ENCODE measurements around the gene SPOP.

SPOP gene

DNA sequence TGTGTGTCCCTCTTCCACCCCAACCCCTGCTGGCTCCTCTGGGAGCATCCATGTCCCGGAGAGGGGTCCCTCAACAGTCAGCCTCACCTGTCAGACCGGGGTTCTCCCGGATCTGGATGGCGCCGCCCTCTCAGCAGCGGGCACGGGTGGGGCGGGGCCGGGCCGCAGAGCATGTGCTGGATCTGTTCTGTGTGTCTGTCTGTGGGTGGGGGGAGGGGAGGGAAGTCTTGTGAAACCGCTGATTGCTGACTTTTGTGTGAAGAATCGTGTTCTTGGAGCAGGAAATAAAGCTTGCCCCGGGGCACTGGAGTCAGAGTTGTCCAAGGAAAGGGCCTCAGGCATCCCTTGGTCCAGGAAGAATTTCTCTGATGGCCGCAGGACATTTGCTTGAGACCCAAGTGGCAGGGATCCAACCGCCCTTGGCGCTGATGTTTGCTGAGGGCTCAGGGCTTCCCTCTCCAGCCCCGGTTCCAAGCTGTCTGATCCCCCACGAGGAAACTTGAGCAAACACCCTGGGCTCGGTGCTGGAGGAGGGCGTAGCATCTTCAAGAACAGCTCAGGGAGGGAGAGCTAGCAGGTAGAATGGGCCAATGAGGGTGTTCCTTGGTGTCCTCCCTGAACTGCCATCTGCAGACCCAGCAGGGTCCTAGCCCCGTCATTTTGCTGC lies 97.7 kb downstream of the SPOP start:
- TF ChIP-seq, protein P1, sequence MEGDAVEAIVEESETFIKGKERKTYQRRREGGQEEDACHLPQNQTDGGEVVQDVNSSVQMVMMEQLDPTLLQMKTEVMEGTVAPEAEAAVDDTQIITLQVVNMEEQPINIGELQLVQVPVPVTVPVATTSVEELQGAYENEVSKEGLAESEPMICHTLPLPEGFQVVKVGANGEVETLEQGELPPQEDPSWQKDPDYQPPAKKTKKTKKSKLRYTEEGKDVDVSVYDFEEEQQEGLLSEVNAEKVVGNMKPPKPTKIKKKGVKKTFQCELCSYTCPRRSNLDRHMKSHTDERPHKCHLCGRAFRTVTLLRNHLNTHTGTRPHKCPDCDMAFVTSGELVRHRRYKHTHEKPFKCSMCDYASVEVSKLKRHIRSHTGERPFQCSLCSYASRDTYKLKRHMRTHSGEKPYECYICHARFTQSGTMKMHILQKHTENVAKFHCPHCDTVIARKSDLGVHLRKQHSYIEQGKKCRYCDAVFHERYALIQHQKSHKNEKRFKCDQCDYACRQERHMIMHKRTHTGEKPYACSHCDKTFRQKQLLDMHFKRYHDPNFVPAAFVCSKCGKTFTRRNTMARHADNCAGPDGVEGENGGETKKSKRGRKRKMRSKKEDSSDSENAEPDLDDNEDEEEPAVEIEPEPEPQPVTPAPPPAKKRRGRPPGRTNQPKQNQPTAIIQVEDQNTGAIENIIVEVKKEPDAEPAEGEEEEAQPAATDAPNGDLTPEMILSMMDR (IDR thresholded peaks at IDR 0.05; ENCODE audit: insufficient read depth, missing control alignments) = no peak
- FAIRE-seq (no peak), DNase-seq (ENCODE audit: insufficient read length, low spot score) (no peak)

DNA sequence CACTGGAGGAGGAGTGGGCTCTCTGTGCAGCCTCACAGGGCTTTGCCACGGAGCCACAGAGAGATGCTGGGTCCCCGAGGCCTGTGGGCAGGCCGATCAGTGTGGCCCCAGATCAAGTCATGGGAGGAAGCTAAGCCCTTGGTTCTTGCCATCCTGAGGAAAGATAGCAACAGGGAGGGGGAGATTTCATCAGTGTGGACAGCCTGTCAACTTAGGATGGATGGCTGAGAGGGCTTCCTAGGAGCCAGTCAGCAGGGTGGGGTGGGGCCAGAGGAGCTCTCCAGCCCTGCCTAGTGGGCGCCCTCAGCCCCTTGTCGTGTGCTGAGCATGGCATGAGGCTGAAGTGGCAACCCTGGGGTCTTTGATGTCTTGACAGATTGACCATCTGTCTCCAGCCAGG lies 98.4 kb downstream of the SPOP start:
- FAIRE-seq (no peak), DNase-seq (ENCODE audit: insufficient read length, low spot score) (no peak)
- TF ChIP-seq, protein P1 (IDR thresholded peaks at IDR 0.05; ENCODE audit: insufficient read depth, missing control alignments) = no peak

DNA sequence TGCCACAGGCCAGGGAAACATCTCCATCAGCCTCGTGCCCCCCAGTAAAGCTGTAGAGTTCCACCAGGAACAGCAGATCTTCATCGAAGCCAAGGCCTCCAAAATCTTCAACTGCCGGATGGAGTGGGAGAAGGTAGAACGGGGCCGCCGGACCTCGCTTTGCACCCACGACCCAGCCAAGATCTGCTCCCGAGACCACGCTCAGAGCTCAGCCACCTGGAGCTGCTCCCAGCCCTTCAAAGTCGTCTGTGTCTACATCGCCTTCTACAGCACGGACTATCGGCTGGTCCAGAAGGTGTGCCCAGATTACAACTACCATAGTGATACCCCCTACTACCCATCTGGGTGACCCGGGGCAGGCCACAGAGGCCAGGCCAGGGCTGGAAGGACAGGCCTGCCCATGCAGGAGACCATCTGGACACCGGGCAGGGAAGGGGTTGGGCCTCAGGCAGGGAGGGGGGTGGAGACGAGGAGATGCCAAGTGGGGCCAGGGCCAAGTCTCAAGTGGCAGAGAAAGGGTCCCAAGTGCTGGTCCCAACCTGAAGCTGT lies 98.9 kb downstream of the SPOP start:
- DNase-seq (ENCODE audit: insufficient read length, low spot score) = no peak
- FAIRE-seq = no peak
- TF ChIP-seq, protein P1 (IDR thresholded peaks at IDR 0.05; ENCODE audit: insufficient read depth, missing control alignments) = no peak

DNA sequence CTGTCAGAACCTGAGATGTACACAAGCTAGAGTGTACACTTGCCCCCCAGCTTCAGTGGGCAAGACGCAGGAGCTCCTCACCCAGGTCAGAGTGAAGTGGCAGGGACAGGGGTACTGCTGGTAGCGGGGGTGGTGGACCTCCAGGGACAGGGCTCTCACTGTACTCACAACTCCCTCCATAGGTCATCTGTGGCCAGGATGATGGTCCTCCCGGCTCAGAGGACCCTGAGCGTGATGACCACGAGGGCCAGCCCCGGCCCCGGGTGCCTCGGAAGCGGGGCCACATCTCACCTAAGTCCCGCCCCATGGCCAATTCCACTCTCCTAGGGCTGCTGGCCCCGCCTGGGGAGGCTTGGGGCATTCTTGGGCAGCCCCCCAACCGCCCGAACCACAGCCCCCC lies 99.5 kb downstream of the SPOP start:
- TF ChIP-seq, protein P1 (IDR thresholded peaks at IDR 0.05; ENCODE audit: insufficient read depth, missing control alignments) = no peak
- DNase-seq (ENCODE audit: insufficient read length, low spot score) (no peak), FAIRE-seq (no peak)

DNA sequence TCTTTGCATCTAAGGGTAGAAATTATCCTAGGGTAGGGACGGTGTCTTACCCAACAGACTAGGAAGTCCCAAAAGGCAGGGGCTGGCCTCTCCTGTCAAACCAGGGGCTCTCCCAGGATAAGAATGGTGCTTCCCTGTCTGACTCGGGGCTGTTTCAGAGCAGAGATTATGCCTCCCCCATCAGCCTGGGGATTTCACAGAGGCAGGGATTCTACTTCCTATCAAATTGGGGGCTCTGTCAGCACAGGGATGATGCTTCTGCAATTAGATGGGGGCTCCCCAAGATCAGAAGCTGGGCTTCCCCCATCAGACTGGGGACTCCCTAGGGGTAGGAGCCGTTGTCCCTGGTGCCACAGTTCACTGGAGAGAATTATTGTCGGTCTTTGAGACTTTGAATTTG lies 99.9 kb downstream of the SPOP start:
- TF ChIP-seq, protein P1 (IDR thresholded peaks at IDR 0.05; ENCODE audit: insufficient read depth, missing control alignments) = no peak
- DNase-seq (ENCODE audit: insufficient read length, low spot score) (no peak), FAIRE-seq (no peak)

DNA sequence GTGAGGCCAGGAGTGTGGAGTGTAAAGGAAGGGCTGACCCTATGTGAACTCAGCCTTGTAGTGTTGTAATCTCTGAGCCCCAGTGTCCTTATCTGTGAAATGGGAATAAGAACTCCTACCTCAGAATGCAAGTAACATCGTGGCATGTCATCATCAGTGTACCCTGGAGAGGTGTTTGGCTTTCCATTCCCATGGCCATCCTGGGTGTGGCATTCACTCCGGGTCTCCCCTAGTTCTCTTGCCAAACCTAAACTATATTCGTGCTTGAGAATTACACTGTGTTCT lies 100.3 kb downstream of the SPOP start:
- FAIRE-seq = no peak
- DNase-seq (ENCODE audit: insufficient read length, low spot score) = no peak
- TF ChIP-seq, protein P1 (IDR thresholded peaks at IDR 0.05; ENCODE audit: insufficient read depth, missing control alignments) = no peak

DNA sequence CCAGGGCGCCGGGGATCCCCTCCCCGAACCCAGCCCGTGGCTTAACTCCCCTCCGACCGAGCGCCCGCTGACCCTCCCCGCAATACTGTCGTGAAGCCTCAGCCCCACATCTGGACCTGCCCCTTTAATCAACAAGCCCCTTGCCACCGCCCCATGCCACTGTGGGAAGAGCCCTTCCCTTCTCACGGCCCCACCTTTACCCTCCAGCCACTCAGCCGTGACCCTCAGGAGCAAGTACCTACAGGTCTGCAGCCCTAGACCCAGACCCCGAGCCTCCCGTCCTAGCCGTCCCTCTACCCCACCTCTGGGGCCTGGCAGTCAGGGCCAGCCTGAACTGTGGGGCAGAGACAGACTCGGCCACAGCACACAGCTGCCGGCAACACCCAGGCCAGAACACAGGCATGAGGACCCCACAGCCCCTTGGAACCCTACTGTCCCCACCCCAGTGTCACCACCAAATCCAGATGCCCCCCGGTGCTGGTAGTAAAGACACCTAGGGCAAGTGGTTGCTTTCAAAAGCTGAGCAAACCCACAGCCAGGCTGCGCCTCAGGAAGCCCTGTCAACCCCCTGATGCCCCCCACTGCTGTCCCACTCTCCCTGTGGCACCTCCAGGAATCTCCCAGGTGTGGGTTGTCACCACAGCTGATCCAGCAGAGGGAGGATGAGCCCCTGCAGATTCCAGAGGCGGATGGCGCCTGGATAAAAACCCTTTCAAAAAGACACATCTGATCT lies 100.8 kb downstream of the SPOP start:
- FAIRE-seq (no peak), DNase-seq (ENCODE audit: insufficient read length, low spot score) (no peak)
- TF ChIP-seq, protein P1 (IDR thresholded peaks at IDR 0.05; ENCODE audit: insufficient read depth, missing control alignments) = no peak

Measured in D721Med (cell line).